Suprapubic skin (tissue), 3 donors: Measurements from ENCODE around the gene LDHD.

Experiments used
- CTCF ChIP-seq, 2 donors: fragments of 200-600 bp in 1 of 2; fragments of 450-650 bp in 1 of 2; sonication (generic) in 1 of 2; IDR thresholded peaks; one replicate each; pipeline ENCODE4 v1.5.1; 2016 to 2019; ENCODE audit warnings: antibody characterized with exemption in 2 of 2, mild to moderate bottlenecking in 1 of 2, moderate library complexity in 1 of 2
- POLR2A ChIP-seq, 2 donors: fragments of 450-650 bp; IDR thresholded peaks; one replicate each; pipeline ENCODE4 v1.6.1; 2017; ENCODE audit warnings: antibody characterized with exemption in 2 of 2, mild to moderate bottlenecking in 2 of 2, moderate library complexity in 2 of 2

- TF ChIP-seq CTCF (IDR thresholded peaks at IDR 0.05) (no peak), POLR2A (IDR thresholded peaks at IDR 0.05) (no peak)
These were observed at the start of gene LDHD for GRCh38 chr16:75116081-75116910.
